Measurements from ENCODE around the gene SIPA1L2. TPM values are rescaled to one million over a fixed set of nuclear protein-coding genes. Genes with fewer than 3 reads are reported as not detected.

SIPA1L2 gene
- total RNA-seq, 1 experiment from 2014 or later = 3.4 TPM

GRCh38 chr1:232641507-232641906 is 11.6 kb upstream of the SIPA1L2 start:
- no TSS peak for BruUV-seq (replicated peaks)
- Histone ChIP-seq H3K9me3 (ENCODE audit: low read depth, low read length, poor library complexity, severe bottlenecking) (no peaks in the 10 kb centered on the region), H3K4me1 (ENCODE audit: insufficient read depth, low read length, poor library complexity, severe bottlenecking) (no peaks in the 10 kb centered on the region), H3K27me3 (replicated peaks; ENCODE audit: insufficient read depth, low read depth, low read length, poor library complexity) (no peaks in the 10 kb centered on the region), H3K36me3 (ENCODE audit: insufficient read depth, low read length, poor library complexity, severe bottlenecking) (no peaks in the 10 kb centered on the region), H3K4me3 (ENCODE audit: low read depth, low read length, poor library complexity, severe bottlenecking) (no peak overlapping the region), H3K27ac (ENCODE audit: low read depth, low read length, poor library complexity, severe bottlenecking) (no peak overlapping the region)
- ChIA-PET CTCF (no interaction called here), POLR2A (ENCODE audit: low non-redundant PET) (no interaction called here)
- intact Hi-C loops (cut with micrococcal nuclease; ENCODE audit: unreplicated experiment) = loop anchor here (5.0 kb wide), 1 partner anchor 151 kb away; no protein-coding TSS in a partner anchor
- no peak for TF ChIP-seq EZH2 (IDR thresholded peaks at IDR 0.05; ENCODE audit: borderline replicate concordance, low read depth, low read length, poor library complexity, severe bottlenecking)
- TF ChIP-seq, protein P1, sequence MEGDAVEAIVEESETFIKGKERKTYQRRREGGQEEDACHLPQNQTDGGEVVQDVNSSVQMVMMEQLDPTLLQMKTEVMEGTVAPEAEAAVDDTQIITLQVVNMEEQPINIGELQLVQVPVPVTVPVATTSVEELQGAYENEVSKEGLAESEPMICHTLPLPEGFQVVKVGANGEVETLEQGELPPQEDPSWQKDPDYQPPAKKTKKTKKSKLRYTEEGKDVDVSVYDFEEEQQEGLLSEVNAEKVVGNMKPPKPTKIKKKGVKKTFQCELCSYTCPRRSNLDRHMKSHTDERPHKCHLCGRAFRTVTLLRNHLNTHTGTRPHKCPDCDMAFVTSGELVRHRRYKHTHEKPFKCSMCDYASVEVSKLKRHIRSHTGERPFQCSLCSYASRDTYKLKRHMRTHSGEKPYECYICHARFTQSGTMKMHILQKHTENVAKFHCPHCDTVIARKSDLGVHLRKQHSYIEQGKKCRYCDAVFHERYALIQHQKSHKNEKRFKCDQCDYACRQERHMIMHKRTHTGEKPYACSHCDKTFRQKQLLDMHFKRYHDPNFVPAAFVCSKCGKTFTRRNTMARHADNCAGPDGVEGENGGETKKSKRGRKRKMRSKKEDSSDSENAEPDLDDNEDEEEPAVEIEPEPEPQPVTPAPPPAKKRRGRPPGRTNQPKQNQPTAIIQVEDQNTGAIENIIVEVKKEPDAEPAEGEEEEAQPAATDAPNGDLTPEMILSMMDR (conservative IDR thresholded peaks at IDR 0.05; ENCODE audit: low read depth, low read length) = no peak
- DNase-seq (ENCODE audit: low spot score) = no peak

- no peak overlapping the region for H3K27ac ChIP-seq (ENCODE audit: low read depth, low read length, poor library complexity, severe bottlenecking)
- CTCF ChIA-PET = no interaction called here
- no TSS peak for BruUV-seq (replicated peaks)
- intact Hi-C loops (cut with micrococcal nuclease; ENCODE audit: unreplicated experiment) = loop anchor here (5.0 kb wide), 1 partner anchor 246 kb away; no protein-coding TSS in a partner anchor
- no peaks in the 10 kb centered on the region for H3K27me3 ChIP-seq (replicated peaks; ENCODE audit: insufficient read depth, low read depth, low read length, poor library complexity)
- DNase-seq (ENCODE audit: low spot score) = no peak
- TF ChIP-seq, protein P1 (conservative IDR thresholded peaks at IDR 0.05; ENCODE audit: low read depth, low read length) = no peak
- no peak for TF ChIP-seq EZH2 (IDR thresholded peaks at IDR 0.05; ENCODE audit: borderline replicate concordance, low read depth, low read length, poor library complexity, severe bottlenecking)
- no peaks in the 10 kb centered on the region for H3K4me1 ChIP-seq (ENCODE audit: insufficient read depth, low read length, poor library complexity, severe bottlenecking)
- H3K4me3 ChIP-seq (ENCODE audit: low read depth, low read length, poor library complexity, severe bottlenecking) = no peak overlapping the region
- H3K9me3 ChIP-seq (ENCODE audit: low read depth, low read length, poor library complexity, severe bottlenecking) = no peaks in the 10 kb centered on the region
- POLR2A ChIA-PET (ENCODE audit: low non-redundant PET) = no interaction called here
- no peaks in the 10 kb centered on the region for H3K36me3 ChIP-seq (ENCODE audit: insufficient read depth, low read length, poor library complexity, severe bottlenecking)
Measured at GRCh38 chr1:232636799-232637198, 6.9 kb upstream of the SIPA1L2 start.

GRCh38 chr1:232635778-232636356 is 5.9 kb upstream of the SIPA1L2 start:
- CTCF ChIA-PET = no interaction called here

More at GRCh38 chr1:232635778-232636356, 5.9 kb upstream of the SIPA1L2 start:
- Histone ChIP-seq H3K27me3 (replicated peaks; ENCODE audit: insufficient read depth, low read depth, low read length, poor library complexity) (no peaks in the 10 kb centered on the region), H3K4me3 (ENCODE audit: low read depth, low read length, poor library complexity, severe bottlenecking) (no peak overlapping the region), H3K36me3 (ENCODE audit: insufficient read depth, low read length, poor library complexity, severe bottlenecking) (no peaks in the 10 kb centered on the region), H3K27ac (ENCODE audit: low read depth, low read length, poor library complexity, severe bottlenecking) (no peak overlapping the region), H3K9me3 (ENCODE audit: low read depth, low read length, poor library complexity, severe bottlenecking) (no peaks in the 10 kb centered on the region), H3K4me1 (ENCODE audit: insufficient read depth, low read length, poor library complexity, severe bottlenecking) (no peaks in the 10 kb centered on the region)
- POLR2A ChIA-PET (ENCODE audit: low non-redundant PET) = no interaction called here
- TF ChIP-seq EZH2 (IDR thresholded peaks at IDR 0.05; ENCODE audit: borderline replicate concordance, low read depth, low read length, poor library complexity, severe bottlenecking) = no peak
- TF ChIP-seq, protein P1 (conservative IDR thresholded peaks at IDR 0.05; ENCODE audit: low read depth, low read length) = peak; percentile 82
- peak; percentile 68 for DNase-seq (ENCODE audit: low spot score)
- intact Hi-C loops (cut with micrococcal nuclease; ENCODE audit: unreplicated experiment) = loop anchor here (1.0 to 5.0 kb wide), 4 partner anchors 246 to 605 kb away; no protein-coding TSS in a partner anchor
- no TSS peak for BruUV-seq (replicated peaks)

All from A673 (cell line).